B cell (primary cell): ENCODE results near the gene AGPAT1. TPM values are rescaled to one million over a fixed set of nuclear protein-coding genes. Genes with fewer than 3 reads are reported as not detected.
A peak's percentile ranks its signal among the peaks of the same experiment; 100 is the strongest.

Source experiments
- ATAC-seq: fragments of 200-7000 bp; cut with Tn5 transposase; one replicate; pipeline ENCODE4 v1.10.0; 2021; ENCODE audit warnings: low read depth, mild to moderate bottlenecking, moderate number of reproducible peaks, moderate library complexity
- CTCF ChIA-PET: fragments of 350-600 bp; sonication (Branson Sonifier 250); formaldehyde crosslinking; loops from one replicate; lab custom pipeline; 2021; ENCODE audit warnings: antibody characterized with exemption, inconsistent platforms; lab: Charles Lee
- POLR2A ChIA-PET: fragments of 350-600 bp; sonication (Branson Sonifier 250); formaldehyde crosslinking; loops from one replicate; lab custom pipeline; 2021; ENCODE audit warnings: antibody characterized with exemption; lab: Charles Lee
- DNase-seq: peaks from one replicate; pipeline ENCODE4 v3.0.0; 2013
- H2AFZ ChIP-seq: 2 replicates; pipeline ENCODE4 v1.6.1; 2012; ENCODE audit warnings: mild to moderate bottlenecking, low read depth, low read length; ENCODE audit not compliant: insufficient read depth, poor library complexity, severe bottlenecking
- H3K27ac ChIP-seq, 2 donors: 1 replicate in 1 of 2; 2 replicates in 1 of 2; pipeline ENCODE4 v1.5.1; 2012 to 2013; ENCODE audit warnings: low read length in 2 of 2, mild to moderate bottlenecking in 2 of 2, moderate library complexity in 1 of 2
- H3K27me3 ChIP-seq, 4 experiments: fragments of 200-600 bp in 1 of 4; sonication (generic) in 1 of 4; replicated peaks in 1 of 4; 1 replicate in 2 of 4; 2 replicates in 2 of 4; pipeline versions ENCODE4 v1.6.1 to v1.7.0; 2013 to 2016; ENCODE audit warnings: low read length in 3 of 4, mild to moderate bottlenecking in 2 of 4, mixed read lengths in 1 of 4, moderate library complexity in 1 of 4; ENCODE audit not compliant: insufficient read depth in 4 of 4, control insufficient read depth in 3 of 4; ENCODE audit errors: control extremely low read depth in 1 of 4
- H3K36me3 ChIP-seq, 2 experiments: replicated peaks in 1 of 2; 1 replicate in 1 of 2; 2 replicates in 1 of 2; pipeline versions ENCODE4 v1.6.1 to v1.7.1; 2013; ENCODE audit warnings: low read length in 1 of 2; ENCODE audit not compliant: insufficient read depth in 2 of 2, control insufficient read depth in 1 of 2; ENCODE audit errors: control extremely low read depth in 1 of 2, extremely low read depth in 1 of 2
- H3K4me1 ChIP-seq, 2 donors: fragments of 200-600 bp in 1 of 2; sonication (generic) in 1 of 2; 1 replicate in 1 of 2; 2 replicates in 1 of 2; pipeline versions ENCODE4 v1.5.1 to v1.6.1; 2013 to 2017; ENCODE audit warnings: low read length in 2 of 2; ENCODE audit not compliant: control insufficient read depth in 2 of 2, insufficient read depth in 2 of 2
- H3K4me2 ChIP-seq: replicated peaks from 2 replicates; pipeline ENCODE3; 2012; ENCODE audit warnings: mild to moderate bottlenecking, low read depth, low read length; ENCODE audit not compliant: poor library complexity, severe bottlenecking
- H3K4me3 ChIP-seq, 5 experiments: fragments of 200-600 bp in 1 of 5; sonication (generic) in 1 of 5; 1 replicate in 3 of 5; 2 replicates in 2 of 5; pipeline versions ENCODE4 v1.5.1 to v1.7.0; 2011 to 2016; ENCODE audit warnings: low read length in 4 of 5, mild to moderate bottlenecking in 4 of 5, low read depth in 2 of 5, control low read depth in 1 of 5, moderate library complexity in 1 of 5; ENCODE audit not compliant: insufficient read depth in 1 of 5; ENCODE audit errors: control extremely low read depth in 1 of 5, extremely low read depth in 1 of 5
- H3K79me2 ChIP-seq: fragments of 200-600 bp; sonication (generic); one replicate; pipeline ENCODE4 v1.6.0; 2016; ENCODE audit warnings: low read length; ENCODE audit not compliant: control insufficient read depth, insufficient read depth
- H3K9ac ChIP-seq: fragments of 200-600 bp; sonication (generic); 2 replicates; pipeline ENCODE4 v1.6.1; 2017; ENCODE audit warnings: mild to moderate bottlenecking, low read length, moderate library complexity
- H3K9me3 ChIP-seq, 3 donors: one replicate each; pipeline versions ENCODE4 v1.6.1 to v1.7.1; 2013; ENCODE audit warnings: low read length in 2 of 3; ENCODE audit not compliant: control insufficient read depth in 2 of 3, insufficient read depth in 1 of 3; ENCODE audit errors: control extremely low read depth in 1 of 3
- H4K20me1 ChIP-seq: 2 replicates; pipeline ENCODE4 v1.6.0; 2012; ENCODE audit warnings: mild to moderate bottlenecking, low read length; ENCODE audit not compliant: insufficient read depth, control insufficient read depth, poor library complexity, severe bottlenecking
- H3K27ac Mint-ChIP-seq: one replicate; pipeline ENCODE4 v1.8.0; 2021; ENCODE audit warnings: mixed read lengths
- H3K27me3 Mint-ChIP-seq: one replicate; pipeline ENCODE4 v1.8.0; 2021; ENCODE audit warnings: mixed read lengths
- H3K4me1 Mint-ChIP-seq: one replicate; pipeline ENCODE4 v1.8.0; 2021; ENCODE audit warnings: mixed read lengths
- H3K4me3 Mint-ChIP-seq: one replicate; pipeline ENCODE4 v1.8.0; 2021; ENCODE audit warnings: mixed read lengths
- H3K9me3 Mint-ChIP-seq: one replicate; pipeline ENCODE4 v1.8.0; 2022; ENCODE audit warnings: mixed read lengths; ENCODE audit not compliant: insufficient read depth
- EZH2 ChIP-seq: IDR thresholded peaks from 2 replicates; pipeline ENCODE4 v1.6.1; 2012; ENCODE audit warnings: borderline replicate concordance, low read depth, mild to moderate bottlenecking, moderate library complexity, low read length; ENCODE audit not compliant: insufficient read depth, poor library complexity, severe bottlenecking
- WGBS: methylation state at CpG from one replicate; pipeline ENCODE4 v1.1.5; 2013; ENCODE audit warnings: missing lambda C conversion rate; ENCODE audit not compliant: insufficient coverage; 5-methylcytosine and 5-hydroxymethylcytosine counted together
- intact Hi-C: fragments of 100-400 bp; cut with micrococcal nuclease; formaldehyde crosslinking; loops from one replicate; pipeline ENCODE4 v1.10.0; 2022
- polyA plus RNA-seq: library from polyadenylated mRNA; depleted of rRNA; stranded (reverse); fragments of >200 nt; gene quantifications from 2 replicates; pipeline ENCODE4 v1.2.3, GENCODE V29; 2012
- total RNA-seq, 2 donors: library from RNA; stranded (reverse); fragments of 120-200 nt in 1 of 2; gene quantifications; 1 replicate in 1 of 2; 2 replicates in 1 of 2; pipeline versions ENCODE4 v1.2.3 to v1.2.4, GENCODE V29; 2013 to 2022
- TF ChIP-seq, protein P1 (sequence below): fragments of 200-600 bp; IDR thresholded peaks from one replicate; pipeline ENCODE4 v1.8.0; 2022; ENCODE audit warnings: antibody characterized with exemption, mild to moderate bottlenecking

Gene AGPAT1
- total and polyA plus RNA-seq, 2 donors (not counting 1 experiment from before 2014, with no cell fraction given): 29.8 to 37.1 TPM

DNA sequence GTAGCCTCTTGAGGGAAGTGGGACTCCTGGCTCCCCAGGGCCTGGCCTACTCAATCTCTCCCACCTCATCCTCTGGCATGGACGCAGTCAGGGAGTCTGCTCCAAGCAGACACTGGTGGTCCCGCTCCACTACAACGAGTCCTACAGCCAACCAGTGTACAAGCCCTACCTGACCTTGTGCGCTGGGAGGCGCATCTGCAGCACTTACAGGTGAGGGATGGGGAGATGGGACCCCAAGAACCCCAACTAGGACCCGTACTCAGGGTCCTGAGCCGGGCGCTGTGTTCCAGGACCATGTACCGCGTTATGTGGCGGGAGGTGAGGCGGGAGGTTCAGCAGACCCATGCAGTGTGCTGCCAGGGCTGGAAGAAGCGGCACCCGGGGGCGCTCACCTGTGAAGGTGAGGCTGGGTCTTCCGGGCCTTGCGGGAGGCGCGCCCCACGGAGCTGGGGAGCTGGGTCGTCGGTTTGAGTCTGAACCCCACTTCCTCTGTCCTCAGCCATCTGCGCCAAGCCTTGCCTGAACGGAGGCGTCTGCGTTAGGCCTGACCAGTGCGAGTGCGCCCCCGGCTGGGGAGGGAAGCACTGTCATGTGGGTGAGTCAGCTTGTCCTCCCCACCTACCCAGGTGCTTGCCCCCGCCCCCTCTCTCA, 9.3 kb downstream of the AGPAT1 start:
- H3K9me3 Mint-ChIP-seq: no peaks in the 10 kb centered on the region
- Histone ChIP-seq H3K79me2 (no peaks in the 10 kb centered on the region), H3K4me1 (peaks cover 0 to 6% of the 10 kb centered on the region in 2 donors), H4K20me1 (no peaks in the 10 kb centered on the region), H3K27me3 (no peaks in the 10 kb centered on the region), H3K9ac (no peak overlapping the region), H2AFZ (no peak overlapping the region), H3K9me3 (no peaks in the 10 kb centered on the region), H3K4me3 (no peak overlapping the region), H3K27ac (no peak overlapping the region), H3K36me3 (peaks cover 7 to 23% of the 10 kb centered on the region in 2 experiments), H3K4me2 (no peak overlapping the region)
- no peaks in the 10 kb centered on the region for H3K27me3 Mint-ChIP-seq
- no peak for TF ChIP-seq EZH2
- TF ChIP-seq, protein P1, sequence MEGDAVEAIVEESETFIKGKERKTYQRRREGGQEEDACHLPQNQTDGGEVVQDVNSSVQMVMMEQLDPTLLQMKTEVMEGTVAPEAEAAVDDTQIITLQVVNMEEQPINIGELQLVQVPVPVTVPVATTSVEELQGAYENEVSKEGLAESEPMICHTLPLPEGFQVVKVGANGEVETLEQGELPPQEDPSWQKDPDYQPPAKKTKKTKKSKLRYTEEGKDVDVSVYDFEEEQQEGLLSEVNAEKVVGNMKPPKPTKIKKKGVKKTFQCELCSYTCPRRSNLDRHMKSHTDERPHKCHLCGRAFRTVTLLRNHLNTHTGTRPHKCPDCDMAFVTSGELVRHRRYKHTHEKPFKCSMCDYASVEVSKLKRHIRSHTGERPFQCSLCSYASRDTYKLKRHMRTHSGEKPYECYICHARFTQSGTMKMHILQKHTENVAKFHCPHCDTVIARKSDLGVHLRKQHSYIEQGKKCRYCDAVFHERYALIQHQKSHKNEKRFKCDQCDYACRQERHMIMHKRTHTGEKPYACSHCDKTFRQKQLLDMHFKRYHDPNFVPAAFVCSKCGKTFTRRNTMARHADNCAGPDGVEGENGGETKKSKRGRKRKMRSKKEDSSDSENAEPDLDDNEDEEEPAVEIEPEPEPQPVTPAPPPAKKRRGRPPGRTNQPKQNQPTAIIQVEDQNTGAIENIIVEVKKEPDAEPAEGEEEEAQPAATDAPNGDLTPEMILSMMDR: no peak
- H3K27ac Mint-ChIP-seq: no peak overlapping the region
- 98% methylated on average over 26 of the region's 30 CpGs for WGBS
- ChIA-PET POLR2A (no interaction called here), CTCF (no interaction called here)
- no peak for ATAC-seq
- peaks cover 8% of the 10 kb centered on the region for H3K4me1 Mint-ChIP-seq
- no peak overlapping the region for H3K4me3 Mint-ChIP-seq
- intact Hi-C loops: no loop called here
- DNase-seq: peak; percentile 18

DNA sequence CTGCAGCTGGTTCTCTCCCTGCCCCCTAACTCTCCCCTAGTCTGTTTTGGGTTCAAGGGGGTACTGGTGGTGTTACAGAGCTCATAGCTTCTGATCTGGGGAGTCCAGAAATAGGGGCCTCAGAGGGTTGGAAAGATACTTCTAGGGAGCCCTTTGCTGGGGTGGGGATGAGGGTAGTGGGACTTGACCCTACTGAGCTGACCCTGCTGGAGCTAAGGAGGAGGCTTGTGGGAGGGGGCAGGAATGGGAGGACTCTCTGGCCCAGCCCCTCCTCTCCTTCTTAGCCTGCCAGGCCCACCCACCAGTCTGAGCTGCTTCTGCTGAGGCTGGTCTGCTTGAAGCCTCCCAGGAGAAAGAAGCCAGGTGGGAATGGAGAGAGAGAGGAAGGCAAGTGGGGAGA, 11.6 kb downstream of the AGPAT1 start, which contains the start of gene EGFL8:
EGFL8 (plus strand) TSS at position 301 of the 400 bp plus-strand sequence. CDS start 1,571 bp downstream, outside the sequence.
- no peak for ATAC-seq
- Mint-ChIP-seq H3K27ac (no peak within 1 kb of the TSS), H3K9me3 (no peaks in the 10 kb centered on the region), H3K27me3 (no peaks in the 10 kb centered on the region), H3K4me3 (no peak within 1 kb of the TSS), H3K4me1 (peaks cover 8% of the 10 kb centered on the region)
- Histone ChIP-seq H3K9me3 (no peaks in the 10 kb centered on the region), H3K36me3 (peaks cover 0 to 5% of the 10 kb centered on the region in 2 experiments), H2AFZ (no peak within 1 kb of the TSS), H3K79me2 (no peaks in the 10 kb centered on the region), H3K4me2 (no peak within 1 kb of the TSS), H4K20me1 (no peaks in the 10 kb centered on the region), H3K4me1 (peaks cover 0 to 6% of the 10 kb centered on the region in 2 donors), H3K4me3 (no peak within 1 kb of the TSS), H3K9ac (no peak within 1 kb of the TSS), H3K27ac (no peak within 1 kb of the TSS), H3K27me3 (no peaks in the 10 kb centered on the region)
- ChIA-PET POLR2A (no interaction called here), CTCF (interaction anchor here (0.9 to 1.2 kb wide), 2 partner anchors 25 to 46 kb away, joined by 3 read pairs; no protein-coding TSS in a partner anchor)
- intact Hi-C loops: no loop called here
- TF ChIP-seq, protein P1: no peak
- no peak for TF ChIP-seq EZH2
- peak; percentile 3 for DNase-seq
